DND-41 (cell line): Measurements from ENCODE around the gene HDAC4.

Experiments used
- CTCF ChIP-seq: IDR thresholded peaks from 2 replicates; pipeline ENCODE4 v1.5.1; 2012; ENCODE audit warnings: borderline replicate concordance, low read length, moderate library complexity, mild to moderate bottlenecking; ENCODE audit not compliant: poor library complexity, severe bottlenecking; ENCODE audit errors: extremely low read depth
- EZH2 ChIP-seq: IDR thresholded peaks from 3 replicates; pipeline ENCODE4 v1.6.1; 2012; ENCODE audit warnings: borderline replicate concordance, low read depth, mild to moderate bottlenecking, moderate library complexity, low read length, inconsistent platforms; ENCODE audit not compliant: severe bottlenecking

DNA sequence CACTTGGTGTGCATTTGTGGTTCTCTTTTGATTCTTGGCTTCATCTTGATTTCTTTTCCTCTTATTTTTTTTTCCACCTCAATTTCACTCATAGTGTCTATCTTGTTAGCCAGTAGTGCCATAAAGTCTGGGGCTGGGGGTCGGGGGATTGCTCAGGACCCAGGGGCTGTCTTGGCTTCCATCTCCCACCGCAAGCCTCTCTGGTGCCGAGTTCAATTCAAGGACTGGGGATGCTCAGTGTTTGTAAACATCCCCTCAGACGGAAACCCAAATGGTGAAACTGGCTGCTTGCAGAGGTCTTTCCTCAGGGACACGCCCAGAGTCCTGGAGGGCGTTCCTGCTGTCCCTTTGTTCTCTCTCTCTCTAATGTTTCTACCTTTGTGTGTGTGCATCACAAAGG lies 379.6 kb downstream of the HDAC4 start:
- TF ChIP-seq CTCF: no peak
- no peak for TF ChIP-seq EZH2
